ENCODE measurements around the gene ZNF358.
A peak's percentile ranks its signal among the peaks of the same experiment; 100 is the strongest.

ZNF358 gene

GRCh38 chr19:7519361-7520130 lies 3.6 kb downstream of the ZNF358 start:
- no peak overlapping the region for H3K4me3 ChIP-seq (ENCODE audit: low read depth, low read length)

- H3K4me3 ChIP-seq (ENCODE audit: low read depth, low read length): no peak overlapping the region
Measured at GRCh38 chr19:7520131-7521051, 4.5 kb downstream of the ZNF358 start.

- no peak overlapping the region for H3K4me3 ChIP-seq (ENCODE audit: low read depth, low read length)
Measured at GRCh38 chr19:7521551-7522071, 5.7 kb downstream of the ZNF358 start.

GRCh38 chr19:7522072-7522922 lies 6.4 kb downstream of the ZNF358 start, which contains the start of gene MCOLN1:
MCOLN1 (plus strand) TSS chr19:7522624; CDS start chr19:7522751, 127 bp downstream.
- peak within 1 kb of the TSS; percentile 56 for H3K4me3 ChIP-seq (ENCODE audit: low read depth, low read length)

- peak overlapping the region; percentile 56 for H3K4me3 ChIP-seq (ENCODE audit: low read depth, low read length)
Measured at GRCh38 chr19:7522923-7523667, 7.2 kb downstream of the ZNF358 start.

GRCh38 chr19:7524523-7524922 lies 8.6 kb downstream of the ZNF358 start:
- no peak overlapping the region for H3K4me3 ChIP-seq (ENCODE audit: low read depth, low read length)

- no peak overlapping the region for H3K4me3 ChIP-seq (ENCODE audit: low read depth, low read length)
Measured at GRCh38 chr19:7524992-7525739, 9.3 kb downstream of the ZNF358 start.

GRCh38 chr19:7526059-7526929 lies 10.4 kb downstream of the ZNF358 start:
- H3K4me3 ChIP-seq (ENCODE audit: low read depth, low read length): no peak overlapping the region

- no peak overlapping the region for H3K4me3 ChIP-seq (ENCODE audit: low read depth, low read length)
Measured at GRCh38 chr19:7527516-7528191, 11.8 kb downstream of the ZNF358 start.

GRCh38 chr19:7528192-7528519 lies 12.3 kb downstream of the ZNF358 start:
- H3K4me3 ChIP-seq (ENCODE audit: low read depth, low read length): no peak overlapping the region

- H3K4me3 ChIP-seq (ENCODE audit: low read depth, low read length): no peak overlapping the region
Measured at GRCh38 chr19:7528522-7529245, 12.8 kb downstream of the ZNF358 start.

- no peak overlapping the region for H3K4me3 ChIP-seq (ENCODE audit: low read depth, low read length)
Measured at GRCh38 chr19:7529246-7529600, 13.3 kb downstream of the ZNF358 start.

GRCh38 chr19:7529610-7530490 lies 13.9 kb downstream of the ZNF358 start:
- no peak overlapping the region for H3K4me3 ChIP-seq (ENCODE audit: low read depth, low read length)

- H3K4me3 ChIP-seq (ENCODE audit: low read depth, low read length): peak overlapping the region; percentile 39
Measured at GRCh38 chr19:7533281-7533885, 17.5 kb downstream of the ZNF358 start.

GRCh38 chr19:7533925-7534480 lies 18.1 kb downstream of the ZNF358 start:
- peak overlapping the region; percentile 94 for H3K4me3 ChIP-seq (ENCODE audit: low read depth, low read length)
